ENCODE data around the gene BRF1. TPM values are rescaled to one million over a fixed set of nuclear protein-coding genes. Genes with fewer than 3 reads are reported as not detected.

Gene BRF1
- total and polyA plus RNA-seq, 2 of the 13 experiments (the other 11 are each of a cell fraction or from before 2014, with no cell fraction given): 5.1 to 11.0 TPM

DNA sequence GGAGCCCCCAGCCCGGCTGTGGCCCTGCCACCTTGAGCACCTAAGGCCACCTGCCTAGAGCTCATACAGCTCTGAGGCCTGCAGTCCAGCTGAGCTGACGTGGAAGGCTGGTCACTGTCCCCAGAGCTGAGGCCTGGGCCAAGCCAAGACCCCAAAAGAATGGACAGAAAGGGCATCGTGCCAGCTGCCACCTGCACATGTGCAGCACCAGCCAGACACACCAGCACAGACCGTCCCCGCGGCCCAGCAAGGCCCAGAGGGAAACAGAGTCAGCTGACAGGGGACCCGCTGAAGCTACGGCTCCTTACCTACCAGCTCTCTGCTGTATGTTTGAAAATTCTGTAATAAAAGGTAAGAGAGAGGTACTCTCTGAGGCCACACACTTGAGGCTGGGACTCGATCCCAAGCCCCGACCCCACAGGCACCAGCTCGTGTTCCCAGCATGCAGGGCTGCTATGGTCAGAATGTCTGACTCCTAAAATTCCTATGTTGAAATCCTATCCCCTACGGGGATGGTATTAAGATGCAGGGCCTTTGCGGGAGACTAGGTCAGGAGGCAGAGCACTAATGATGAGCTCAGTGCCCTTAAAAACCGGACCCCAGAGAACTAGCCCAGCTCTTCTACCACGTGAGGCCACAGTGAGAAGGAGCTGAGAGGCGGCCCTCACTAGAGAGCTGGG is 25.4 kb downstream of the BRF1 start (continued):
- TF ChIP-seq, protein P1, sequence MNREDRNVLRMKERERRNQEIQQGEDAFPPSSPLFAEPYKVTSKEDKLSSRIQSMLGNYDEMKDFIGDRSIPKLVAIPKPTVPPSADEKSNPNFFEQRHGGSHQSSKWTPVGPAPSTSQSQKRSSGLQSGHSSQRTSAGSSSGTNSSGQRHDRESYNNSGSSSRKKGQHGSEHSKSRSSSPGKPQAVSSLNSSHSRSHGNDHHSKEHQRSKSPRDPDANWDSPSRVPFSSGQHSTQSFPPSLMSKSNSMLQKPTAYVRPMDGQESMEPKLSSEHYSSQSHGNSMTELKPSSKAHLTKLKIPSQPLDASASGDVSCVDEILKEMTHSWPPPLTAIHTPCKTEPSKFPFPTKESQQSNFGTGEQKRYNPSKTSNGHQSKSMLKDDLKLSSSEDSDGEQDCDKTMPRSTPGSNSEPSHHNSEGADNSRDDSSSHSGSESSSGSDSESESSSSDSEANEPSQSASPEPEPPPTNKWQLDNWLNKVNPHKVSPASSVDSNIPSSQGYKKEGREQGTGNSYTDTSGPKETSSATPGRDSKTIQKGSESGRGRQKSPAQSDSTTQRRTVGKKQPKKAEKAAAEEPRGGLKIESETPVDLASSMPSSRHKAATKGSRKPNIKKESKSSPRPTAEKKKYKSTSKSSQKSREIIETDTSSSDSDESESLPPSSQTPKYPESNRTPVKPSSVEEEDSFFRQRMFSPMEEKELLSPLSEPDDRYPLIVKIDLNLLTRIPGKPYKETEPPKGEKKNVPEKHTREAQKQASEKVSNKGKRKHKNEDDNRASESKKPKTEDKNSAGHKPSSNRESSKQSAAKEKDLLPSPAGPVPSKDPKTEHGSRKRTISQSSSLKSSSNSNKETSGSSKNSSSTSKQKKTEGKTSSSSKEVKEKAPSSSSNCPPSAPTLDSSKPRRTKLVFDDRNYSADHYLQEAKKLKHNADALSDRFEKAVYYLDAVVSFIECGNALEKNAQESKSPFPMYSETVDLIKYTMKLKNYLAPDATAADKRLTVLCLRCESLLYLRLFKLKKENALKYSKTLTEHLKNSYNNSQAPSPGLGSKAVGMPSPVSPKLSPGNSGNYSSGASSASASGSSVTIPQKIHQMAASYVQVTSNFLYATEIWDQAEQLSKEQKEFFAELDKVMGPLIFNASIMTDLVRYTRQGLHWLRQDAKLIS (CRISPR knock-in tag; IDR thresholded peaks at IDR 0.05): no peak
- TF ChIP-seq SP140L (CRISPR knock-in tag; IDR thresholded peaks at IDR 0.05; ENCODE audit: borderline replicate concordance): no peak
- no peak for TF ChIP-seq ZSCAN9 (CRISPR knock-in tag; IDR thresholded peaks at IDR 0.05; ENCODE audit: borderline replicate concordance)
- TF ChIP-seq ZNF292 (CRISPR knock-in tag; IDR thresholded peaks at IDR 0.05; ENCODE audit: borderline replicate concordance, low read depth): no peak
- no peak for TF ChIP-seq ZNF230 (CRISPR knock-in tag; IDR thresholded peaks at IDR 0.05)
- no peak for TF ChIP-seq SIX1 (CRISPR knock-in tag; IDR thresholded peaks at IDR 0.05; ENCODE audit: borderline replicate concordance)
- TF ChIP-seq HNRNPH1 (optimal IDR thresholded peaks at IDR 0.05; ENCODE audit: low read depth, low read length): no peak

DNA sequence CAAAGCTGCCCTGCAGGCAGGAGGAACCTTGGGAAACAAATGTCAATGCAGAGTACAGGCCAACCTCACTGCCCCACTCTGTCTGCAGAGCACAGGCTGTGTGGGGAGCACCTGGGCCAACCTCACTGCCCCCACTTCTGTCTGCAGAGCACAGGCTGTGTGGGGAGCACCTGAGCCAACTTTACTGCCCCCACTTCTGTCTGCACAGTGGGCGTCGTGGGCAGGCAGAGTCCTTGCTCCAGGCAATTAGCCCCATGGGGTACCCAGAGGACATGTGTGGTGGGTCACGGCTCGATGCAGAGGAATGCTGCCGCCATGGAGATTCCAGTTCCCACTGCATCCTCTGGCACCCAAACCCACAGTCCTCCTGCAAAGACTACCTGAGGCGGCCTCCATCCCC is 26.2 kb downstream of the BRF1 start:
- WGBS (ENCODE audit: low lambda C conversion rate): 85% methylated on average over 4 of the region's 6 CpGs
- CTCF ChIA-PET (ENCODE audit: low intra/inter-chr PET ratio, low total read pairs): no interaction called here
- peaks cover 9% of the 10 kb centered on the region for H3K79me2 ChIP-seq (ENCODE audit: insufficient read depth, low read length)
- TF ChIP-seq, protein P2, sequence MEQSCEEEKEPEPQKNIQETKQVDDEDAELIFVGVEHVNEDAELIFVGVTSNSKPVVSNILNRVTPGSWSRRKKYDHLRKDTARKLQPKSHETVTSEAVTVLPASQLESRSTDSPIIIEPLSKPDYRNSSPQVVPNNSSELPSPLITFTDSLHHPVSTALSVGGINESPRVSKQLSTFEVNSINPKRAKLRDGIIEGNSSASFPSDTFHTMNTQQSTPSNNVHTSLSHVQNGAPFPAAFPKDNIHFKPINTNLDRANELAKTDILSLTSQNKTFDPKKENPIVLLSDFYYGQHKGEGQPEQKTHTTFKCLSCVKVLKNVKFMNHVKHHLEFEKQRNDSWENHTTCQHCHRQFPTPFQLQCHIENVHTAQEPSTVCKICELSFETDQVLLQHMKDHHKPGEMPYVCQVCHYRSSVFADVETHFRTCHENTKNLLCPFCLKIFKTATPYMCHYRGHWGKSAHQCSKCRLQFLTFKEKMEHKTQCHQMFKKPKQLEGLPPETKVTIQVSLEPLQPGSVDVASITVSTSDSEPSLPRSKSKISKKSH (CRISPR knock-in tag; IDR thresholded peaks at IDR 0.05; ENCODE audit: borderline replicate concordance): no peak
- no peak for TF ChIP-seq ZNF343 (CRISPR knock-in tag; IDR thresholded peaks at IDR 0.05)
- TF ChIP-seq, protein P3, sequence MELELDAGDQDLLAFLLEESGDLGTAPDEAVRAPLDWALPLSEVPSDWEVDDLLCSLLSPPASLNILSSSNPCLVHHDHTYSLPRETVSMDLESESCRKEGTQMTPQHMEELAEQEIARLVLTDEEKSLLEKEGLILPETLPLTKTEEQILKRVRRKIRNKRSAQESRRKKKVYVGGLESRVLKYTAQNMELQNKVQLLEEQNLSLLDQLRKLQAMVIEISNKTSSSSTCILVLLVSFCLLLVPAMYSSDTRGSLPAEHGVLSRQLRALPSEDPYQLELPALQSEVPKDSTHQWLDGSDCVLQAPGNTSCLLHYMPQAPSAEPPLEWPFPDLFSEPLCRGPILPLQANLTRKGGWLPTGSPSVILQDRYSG (CRISPR knock-in tag; IDR thresholded peaks at IDR 0.05): no peak

More for the DNA sequence above, 26.2 kb downstream of the BRF1 start:
- BruUV-seq (replicated peaks): no TSS peak
- Histone ChIP-seq H3K9me3 (ENCODE audit: low read length) (no peaks in the 10 kb centered on the region), H3K4me1 (ENCODE audit: insufficient read depth, low read length) (no peaks in the 10 kb centered on the region), H3K27ac (ENCODE audit: extremely low read length, insufficient read depth, low read length) (no peak overlapping the region), H4K20me1 (ENCODE audit: insufficient read depth, low read length) (peaks cover 2% of the 10 kb centered on the region), H3K27me3 (ENCODE audit: control insufficient read depth in 1 of 2, insufficient read depth in 2 of 2, low read length in 2 of 2) (no peaks in the 10 kb centered on the region), H3K4me2 (ENCODE audit: low read depth, low read length) (no peak overlapping the region), H3K9ac (ENCODE audit: insufficient read depth, low read depth, low read length) (no peak overlapping the region), H2AFZ (ENCODE audit: low read length) (no peak overlapping the region), H3K36me3 (replicated peaks in 1 of 2; ENCODE audit: control insufficient read depth in 1 of 2, insufficient read depth in 2 of 2, low read length in 2 of 2) (no peaks in the 10 kb centered on the region), H3K4me3 (replicated peaks in 1 of 3; ENCODE audit: insufficient read depth in 1 of 3, low read depth in 2 of 3, low read length in 3 of 3) (no peak overlapping the region)
- no peak for FAIRE-seq
- no peak for DNase-seq (ENCODE audit: low spot score)
- intact Hi-C loops (cut with micrococcal nuclease; ENCODE audit: unreplicated experiment) (no loop called here), in situ Hi-C loops (cut with HindIII; ENCODE audit: extremely low pct_ligation_motif_present, low pct_unique_long_range_greater_than_20kb) (no loop called here)
- POLR2A ChIA-PET: no interaction called here
- ATAC-seq: no peak

All from HepG2 (cell line).